Coronary artery (tissue), 2 donors: ENCODE measurements around the gene MAGI2.

ENCODE experiments used
- DNase-seq: peaks from one replicate; pipeline ENCODE4 v3.0.0-alpha.2; 2017; ENCODE audit warnings: low spot score
- H3K27ac ChIP-seq, 2 donors: fragments of 200-600 bp; sonication (generic); one replicate each; pipeline ENCODE4 v1.5.1; 2016 to 2019
- H3K4me3 ChIP-seq: fragments of 200-600 bp; sonication (generic); 2 replicates; pipeline ENCODE4 v1.5.1; 2016; ENCODE audit warnings: mild to moderate bottlenecking, moderate library complexity
- TF ChIP-seq, protein P1 (sequence below): fragments of 200-600 bp; sonication (generic); IDR thresholded peaks from one replicate; pipeline ENCODE4 v1.5.1; 2019; ENCODE audit warnings: antibody characterized with exemption

Gene MAGI2

DNA sequence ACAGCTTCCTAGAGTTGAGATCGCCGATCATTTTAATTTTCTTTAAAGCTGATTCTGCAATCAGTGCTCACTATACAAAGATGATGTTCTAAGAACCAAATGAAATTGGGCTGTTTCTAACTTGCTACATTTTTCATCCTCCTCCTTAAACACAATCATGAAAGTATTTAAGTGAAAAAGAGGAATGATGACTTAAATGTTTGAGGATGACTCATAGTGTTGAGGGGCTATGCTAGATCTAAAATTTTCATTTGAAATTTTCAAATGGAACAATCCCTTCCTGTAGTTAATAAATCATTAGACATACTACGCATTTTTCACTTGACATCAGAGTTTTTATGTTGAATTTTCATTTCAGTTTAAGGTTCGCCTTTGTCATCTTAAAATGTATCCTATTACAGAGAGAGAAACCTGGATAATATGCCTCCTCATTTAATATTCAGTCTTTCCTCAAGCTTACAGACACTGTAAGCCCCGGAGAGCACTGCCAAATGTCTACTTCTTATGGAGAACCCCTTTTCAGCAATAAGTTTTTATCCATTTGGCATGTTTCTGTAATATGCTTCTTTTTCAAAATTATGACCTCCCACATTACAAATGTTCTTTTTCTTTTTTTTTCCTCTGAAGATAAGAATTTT, 499.6 kb downstream of the MAGI2 start:
- H3K4me3 ChIP-seq = no peak overlapping the region
- H3K27ac ChIP-seq = no peak overlapping the region
- no peak for DNase-seq
- TF ChIP-seq, protein P1, sequence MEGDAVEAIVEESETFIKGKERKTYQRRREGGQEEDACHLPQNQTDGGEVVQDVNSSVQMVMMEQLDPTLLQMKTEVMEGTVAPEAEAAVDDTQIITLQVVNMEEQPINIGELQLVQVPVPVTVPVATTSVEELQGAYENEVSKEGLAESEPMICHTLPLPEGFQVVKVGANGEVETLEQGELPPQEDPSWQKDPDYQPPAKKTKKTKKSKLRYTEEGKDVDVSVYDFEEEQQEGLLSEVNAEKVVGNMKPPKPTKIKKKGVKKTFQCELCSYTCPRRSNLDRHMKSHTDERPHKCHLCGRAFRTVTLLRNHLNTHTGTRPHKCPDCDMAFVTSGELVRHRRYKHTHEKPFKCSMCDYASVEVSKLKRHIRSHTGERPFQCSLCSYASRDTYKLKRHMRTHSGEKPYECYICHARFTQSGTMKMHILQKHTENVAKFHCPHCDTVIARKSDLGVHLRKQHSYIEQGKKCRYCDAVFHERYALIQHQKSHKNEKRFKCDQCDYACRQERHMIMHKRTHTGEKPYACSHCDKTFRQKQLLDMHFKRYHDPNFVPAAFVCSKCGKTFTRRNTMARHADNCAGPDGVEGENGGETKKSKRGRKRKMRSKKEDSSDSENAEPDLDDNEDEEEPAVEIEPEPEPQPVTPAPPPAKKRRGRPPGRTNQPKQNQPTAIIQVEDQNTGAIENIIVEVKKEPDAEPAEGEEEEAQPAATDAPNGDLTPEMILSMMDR = no peak

DNA sequence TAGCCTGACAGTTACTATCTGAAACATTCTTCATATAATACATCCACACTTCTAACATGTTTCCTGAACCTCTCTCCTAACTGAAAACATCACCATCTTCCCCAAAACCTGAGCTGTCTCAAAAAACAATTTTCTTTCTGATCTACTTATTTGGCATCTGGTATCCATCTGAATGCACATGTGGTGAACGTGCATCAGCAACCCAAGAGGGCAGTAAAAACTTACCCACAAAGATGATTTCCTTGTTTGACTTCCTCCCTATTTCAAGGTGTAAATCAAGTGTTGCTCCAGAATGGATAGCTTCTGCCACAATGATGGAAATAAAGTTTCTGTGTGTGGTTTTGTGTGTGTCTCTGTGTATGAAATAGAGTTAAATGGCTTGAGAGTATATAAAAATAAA, 500.4 kb downstream of the MAGI2 start:
- Histone ChIP-seq H3K27ac (no peak overlapping the region), H3K4me3 (no peak overlapping the region)
- TF ChIP-seq, protein P1 = no peak
- no peak for DNase-seq

DNA sequence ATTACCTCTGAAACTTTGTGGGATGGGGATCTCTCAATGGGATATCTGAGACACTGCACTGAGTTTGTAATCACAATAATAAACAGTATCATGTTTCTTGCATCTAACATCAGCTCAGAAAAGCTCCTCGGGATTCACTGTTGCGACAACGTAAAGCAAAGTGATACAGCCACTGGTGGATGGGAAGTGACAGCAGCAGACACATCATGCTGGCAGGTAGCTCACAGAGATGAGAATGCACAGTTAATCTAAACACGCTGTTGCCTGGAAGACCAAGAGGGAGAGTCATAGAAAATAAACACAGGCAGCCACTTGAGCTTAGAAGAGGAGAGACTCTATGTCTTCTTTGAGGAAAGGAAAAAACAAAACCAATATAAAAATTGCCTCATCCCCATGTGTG, 513.8 kb downstream of the MAGI2 start:
- no peak for DNase-seq
- TF ChIP-seq, protein P1 = no peak
- Histone ChIP-seq H3K27ac (no peak overlapping the region), H3K4me3 (no peak overlapping the region)

DNA sequence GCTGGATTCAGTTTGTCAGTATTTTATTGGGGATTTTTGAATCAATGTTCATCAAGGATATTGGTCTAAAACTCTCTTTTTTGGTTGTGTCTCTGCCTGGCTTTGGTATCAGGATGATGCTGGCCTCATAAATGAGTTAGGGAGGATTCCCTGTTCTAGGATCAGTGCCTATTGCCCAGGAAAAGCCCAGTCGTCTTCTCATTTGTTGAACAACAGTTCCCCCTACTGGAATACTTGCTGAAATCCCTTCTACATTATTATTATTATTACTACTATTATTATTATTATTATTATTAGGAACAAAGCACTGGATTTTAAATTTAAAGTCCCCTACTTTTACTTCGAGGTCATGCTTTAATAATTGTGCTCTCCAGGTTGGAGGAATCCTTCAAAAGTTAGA, 528.9 kb downstream of the MAGI2 start:
- DNase-seq = no peak
- no peak overlapping the region for H3K27ac ChIP-seq
- no peak overlapping the region for H3K4me3 ChIP-seq
- TF ChIP-seq, protein P1 = no peak

DNA sequence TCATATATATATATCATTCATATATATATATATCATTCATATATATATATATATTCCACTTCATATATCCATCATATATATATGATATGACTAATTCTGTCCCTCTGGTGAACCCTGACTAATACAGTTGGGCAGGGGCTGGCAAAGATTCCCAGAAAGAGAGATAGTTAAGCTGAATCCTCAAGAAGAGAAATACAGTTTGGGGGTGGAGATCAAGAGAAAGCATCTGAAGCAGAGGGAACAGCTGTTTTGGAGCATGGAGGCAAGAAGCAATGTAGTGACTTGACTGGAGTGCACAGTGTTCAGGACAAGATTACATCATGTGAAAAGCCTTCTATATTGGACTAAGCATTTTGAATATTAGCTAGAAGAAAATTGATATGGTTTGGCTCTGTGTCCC, 540.7 kb downstream of the MAGI2 start:
- TF ChIP-seq, protein P1 = no peak
- Histone ChIP-seq H3K4me3 (no peak overlapping the region), H3K27ac (no peak overlapping the region)
- no peak for DNase-seq

DNA sequence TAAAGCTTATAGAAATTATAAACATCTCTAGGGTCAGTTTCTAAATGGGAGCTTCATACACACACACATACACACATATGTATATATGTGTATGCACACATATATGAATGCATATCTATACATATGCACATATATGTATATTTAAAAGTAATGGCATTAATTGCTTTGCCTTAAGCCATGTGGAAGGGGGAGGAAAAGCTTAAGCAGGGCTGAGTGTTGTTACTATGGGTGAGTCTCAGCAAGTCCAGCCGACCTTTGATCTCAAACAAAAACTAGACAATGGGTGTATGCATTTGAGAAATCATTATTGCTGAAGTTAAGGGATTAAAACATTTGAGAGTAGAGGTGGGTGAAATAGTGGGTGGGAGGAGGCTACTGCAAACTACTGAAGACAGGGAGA, 546.7 kb downstream of the MAGI2 start:
- TF ChIP-seq, protein P1 = no peak
- no peak overlapping the region for H3K4me3 ChIP-seq
- no peak for DNase-seq

DNA sequence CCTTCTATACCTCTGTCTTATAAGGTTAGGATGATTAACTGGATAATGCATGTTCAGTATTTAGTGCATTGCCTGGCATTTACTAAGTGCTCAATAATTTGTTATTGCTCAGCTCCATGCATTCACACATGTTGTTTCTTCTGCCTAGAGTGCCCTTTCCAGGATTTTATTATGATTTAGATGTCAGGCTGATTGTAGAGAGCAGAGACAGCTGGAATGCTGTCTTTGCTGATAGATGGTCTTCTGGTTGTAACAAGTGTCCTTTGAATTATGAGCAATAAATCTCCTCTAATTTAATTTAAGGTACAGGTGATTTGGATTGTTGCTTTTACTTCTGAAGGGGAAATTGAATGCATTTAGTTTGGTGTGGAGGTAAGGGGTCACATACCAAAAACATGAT, 548.0 kb downstream of the MAGI2 start:
- TF ChIP-seq, protein P1 = no peak
- Histone ChIP-seq H3K4me3 (no peak overlapping the region), H3K27ac (no peak overlapping the region)
- DNase-seq = no peak

More for the DNA sequence above, 546.7 kb downstream of the MAGI2 start:
- H3K27ac ChIP-seq = no peak overlapping the region
